Heart right ventricle (tissue), 16 donors: ENCODE results near the gene CHD6. TPM values are rescaled to one million over a fixed set of nuclear protein-coding genes. Genes with fewer than 3 reads are reported as not detected.

Experiments
- ATAC-seq, 8 donors: fragments of 200-7000 bp; cut with Tn5 transposase; one replicate each; pipeline ENCODE4 v1.9.1; 2020; ENCODE audit warnings: mild to moderate bottlenecking in 8 of 8, moderate library complexity in 8 of 8, moderate number of reproducible peaks in 1 of 8
- DNase-seq, 2 donors: peaks; one replicate each; pipeline ENCODE4 v3.0.0-alpha.2; 2020
- H3K27ac ChIP-seq, 10 donors: fragments of 200-600 bp; sonication (generic) in 2 of 10; one replicate each; pipeline versions ENCODE4 v1.5.0 to v1.8.0; 2020 to 2022; ENCODE audit warnings: mild to moderate bottlenecking in 3 of 10
- H3K27me3 ChIP-seq, 7 donors: fragments of 200-600 bp; one replicate each; pipeline ENCODE4 v1.8.0; 2021 to 2022; ENCODE audit warnings: mild to moderate bottlenecking in 2 of 7
- H3K36me3 ChIP-seq, 9 donors: fragments of 200-600 bp; sonication (generic) in 1 of 9; one replicate each; pipeline versions ENCODE4 v1.5.0 to v1.8.0; 2020 to 2022; ENCODE audit warnings: mild to moderate bottlenecking in 2 of 9
- H3K4me1 ChIP-seq, 9 donors: fragments of 200-600 bp; sonication (generic) in 1 of 9; one replicate each; pipeline versions ENCODE4 v1.5.0 to v1.8.0; 2020 to 2022; ENCODE audit warnings: mild to moderate bottlenecking in 4 of 9
- H3K4me3 ChIP-seq, 10 donors: fragments of 200-600 bp; sonication (generic) in 2 of 10; one replicate each; pipeline versions ENCODE4 v1.5.0 to v1.8.0; 2020 to 2022; ENCODE audit warnings: mild to moderate bottlenecking in 7 of 10, moderate library complexity in 2 of 10
- H3K9me3 ChIP-seq, 11 donors: fragments of 200-600 bp in 10 of 11; sonication (generic) in 2 of 11; one replicate each; pipeline versions ENCODE4 v1.5.0 to v1.8.0; 2013 to 2022; ENCODE audit warnings: mild to moderate bottlenecking in 2 of 11, control low read depth in 1 of 11, moderate library complexity in 1 of 11
- CTCF ChIP-seq, 9 donors: fragments of 200-600 bp; sonication (generic) in 2 of 9; IDR thresholded peaks; one replicate each; pipeline versions ENCODE4 v1.5.0 to v1.8.0; 2021 to 2022; ENCODE audit warnings: antibody characterized with exemption in 9 of 9, mild to moderate bottlenecking in 5 of 9, moderate library complexity in 1 of 9
- WGBS, 2 donors: extraction: QIAGEN DNeasy Blood & Tissue Kit; methylation state at CpG; one replicate each; pipeline ENCODE4 v1.1.7; 2013; ENCODE audit warnings: inconsistent platforms in 1 of 2; 5-methylcytosine and 5-hydroxymethylcytosine counted together
- intact Hi-C, 10 donors: fragments of 100-400 bp; cut with DNase I; formaldehyde crosslinking; loops; one replicate each; pipeline versions ENCODE4 v1.11.1 to v1.14.2; 2022
- polyA plus RNA-seq, 2 donors: library from polyadenylated mRNA; stranded (reverse); fragments of 200-250 nt; gene quantifications; one replicate each; pipeline ENCODE4 v1.2.3, GENCODE V29; 2013
- total RNA-seq, 10 donors: library from RNA; stranded (reverse); fragmentation: NEBNext Ultra II Directional in 3 of 10; extraction: Animal tissue kit (Norgen Biotek cat#: 25700) in 3 of 10; gene quantifications; one replicate each; pipeline versions ENCODE4 v1.2.1 to v1.2.4, GENCODE V29; 2021 to 2023
- donor health status: Arrhythmogenic right ventricular cardiomyopathy.
- donor health status: ischemic (EF 13 %, LVEDD 7.1; RV severe dilation, severe dysfunction).
- donor health status: healthy with polysubstance abuse.
- donor health status: DM: no; HTN: yes; CAD: no.
- donor health status: DM: no; HTN: no; CAD: no.
- donor health status: ischemic (EF 25% LVEDD 6.9; RV normal size, moderate dysfunction).
- donor health status: ischemic (EF 25% LVEDD 5.7; RV mildly dilated, moderate dysfunction).
- donor health status: healthy.
- donor health status: DM: yes; HTN: yes; CAD: no.
- donor health status: Ischemic cardiomyopathy.
- donor health status: ischemic (EF 35%, LVEDD 5.7; RV mildly dilated, moderate dysfunction).
- donor health status: nonischemic (EF 11% LVEDD 7.7; RV severe dilation, severe dysfunction).
- donor health status: DM: yes; HTN: yes; CAD: no.
- donor health status: PGD.
- donor health status: ischemic (EF 29% LVEDD 5.4; RV normal size, mild dysfunction).
- donor health status: nonischemic (EF 23%, LVEDD 6.1; RV moderate dilation, normal function).

Gene CHD6
- total and polyA plus RNA-seq, 12 donors, result 3.0 to 52.9 (median 39.5) TPM

- ATAC-seq, result no peak
- no peak for TF ChIP-seq CTCF (IDR thresholded peaks at IDR 0.05)
- intact Hi-C loops, result no loop called here
- Histone ChIP-seq H3K27me3 (no peaks in the 10 kb centered on the region), H3K9me3 (peaks cover 0 to 9% (median 0%) of the 10 kb centered on the region in 11 donors), H3K4me3 (no peak overlapping the region), H3K36me3 (peaks cover 0 to 8% (median 0%) of the 10 kb centered on the region in 9 donors), H3K27ac (no peak overlapping the region), H3K4me1 (peaks cover 0 to 20% (median 0%) of the 10 kb centered on the region in 9 donors)
- 86 to 90% methylated on average over 8 of the region's 8 CpGs for WGBS, 2 donors
- DNase-seq, result no peak
Measured at GRCh38 chr20:41547221-41547620, 71.0 kb downstream of the CHD6 start.

GRCh38 chr20:41546535-41546934 is 71.6 kb downstream of the CHD6 start:
- WGBS, 2 donors, result 93 to 94% methylated on average over 4 of the region's 4 CpGs
- H3K27me3 ChIP-seq, result no peaks in the 10 kb centered on the region
- ATAC-seq (no peak), DNase-seq (no peak)
- H3K36me3 ChIP-seq, result peaks cover 0 to 8% (median 0%) of the 10 kb centered on the region in 9 donors
- intact Hi-C loops, result no loop called here
- H3K4me3 ChIP-seq, result no peak overlapping the region
- H3K4me1 ChIP-seq, result peaks cover 0 to 18% (median 0%) of the 10 kb centered on the region in 9 donors
- TF ChIP-seq CTCF (IDR thresholded peaks at IDR 0.05), result no peak
- peaks cover 0 to 9% (median 0%) of the 10 kb centered on the region in 11 donors for H3K9me3 ChIP-seq
- no peak overlapping the region for H3K27ac ChIP-seq

GRCh38 chr20:41544472-41544871 is 73.7 kb downstream of the CHD6 start:
- ATAC-seq, result no peak
- H3K4me1 ChIP-seq, result peaks cover 0 to 32% (median 0%) of the 10 kb centered on the region in 9 donors

GRCh38 chr20:41540918-41541317 is 77.3 kb downstream of the CHD6 start:
- Histone ChIP-seq H3K27ac (no peak overlapping the region), H3K27me3 (no peaks in the 10 kb centered on the region), H3K9me3 (peaks cover 0 to 11% (median 0%) of the 10 kb centered on the region in 11 donors), H3K4me1 (peaks cover 0 to 25% (median 0%) of the 10 kb centered on the region in 9 donors), H3K36me3 (peaks cover 0 to 30% (median 0%) of the 10 kb centered on the region in 9 donors), H3K4me3 (no peak overlapping the region)
- intact Hi-C loops, result no loop called here
- no peak for TF ChIP-seq CTCF (IDR thresholded peaks at IDR 0.05)
- WGBS, 2 donors, result 70 to 72% methylated on average over 4 of the region's 4 CpGs
- DNase-seq, result no peak
- ATAC-seq, result no peak

More at GRCh38 chr20:41544472-41544871, 73.7 kb downstream of the CHD6 start:
- Histone ChIP-seq H3K27ac (no peak overlapping the region), H3K9me3 (no peaks in the 10 kb centered on the region), H3K4me3 (no peak overlapping the region), H3K36me3 (peaks cover 0 to 10% (median 0%) of the 10 kb centered on the region in 9 donors), H3K27me3 (no peaks in the 10 kb centered on the region)
- intact Hi-C loops, result no loop called here
- DNase-seq, result no peak
- TF ChIP-seq CTCF (IDR thresholded peaks at IDR 0.05), result no peak
- WGBS, 2 donors, result 91 to 99% methylated on average over 1 of the region's 1 CpG
